ENCODE data around the gene ARHGEF39. TPM values are rescaled to one million over a fixed set of nuclear protein-coding genes. Genes with fewer than 3 reads are reported as not detected.
"Not testable (repeated sequence)": the region's sequence is repeated elsewhere in the genome, so short reads cannot be mapped to it uniquely, and the experiment has no call there.

The ARHGEF39 gene
- total and polyA plus RNA-seq, 4 experiments from 2014 or later: 1.0 to 1.1 TPM; not detected in 2

- H3K4me3 Mint-ChIP-seq; H3K27me3 ChIP-seq (ENCODE audit: insufficient read depth, low read length); H3K9me3 ChIP-seq (ENCODE audit: control insufficient read depth in 1 of 2, low read length in 2 of 2); H3K9me3 Mint-ChIP-seq; POLR2A ChIA-PET (ENCODE audit: partially characterized antibody); intact Hi-C loops (cut with micrococcal nuclease); H3K4me3 ChIP-seq (ENCODE audit: low read length in 2 of 2); H3K27me3 Mint-ChIP-seq; H3K36me3 ChIP-seq (ENCODE audit: insufficient read depth, low read length): not testable (repeated sequence)
- CTCF ChIA-PET (ENCODE audit: partially characterized antibody): interaction anchor here (1.3 to 3.5 kb wide), 2 partner anchors 9 to 21 kb away, joined by 7 to 11 read pairs; partner anchors contain the start of genes CCDC107 and RMRP
- H3K4me1 Mint-ChIP-seq: peaks cover 22 to 62% (median 43%) of the 10 kb centered on the region in 4 donors
- H3K36me3 Mint-ChIP-seq: peaks cover 5 to 15% of the 10 kb centered on the region in 2 donors
- DNase-seq: peak in 1 of 5 donors; percentile 21
- peaks cover 32% of the 10 kb centered on the region for H3K4me1 ChIP-seq (ENCODE audit: insufficient read depth, low read length)
- H3K27ac Mint-ChIP-seq: peak overlapping the region in 6 of 7 donors; percentile 44 to 93 (median 82)
- peak overlapping the region; percentile 4 for H3K27ac ChIP-seq (ENCODE audit: low read depth, low read length)
Measured at GRCh38 chr9:35637427-35637955, 27.5 kb downstream of the ARHGEF39 start.

- H3K4me3 Mint-ChIP-seq: peak overlapping the region in 2 of 8 donors; percentile 7 to 43
- ChIA-PET CTCF (ENCODE audit: partially characterized antibody) (interaction anchor here (1.0 to 1.9 kb wide), 2 partner anchors 9 to 26 kb away, joined by 3 to 7 read pairs; no protein-coding TSS in a partner anchor), POLR2A (ENCODE audit: partially characterized antibody) (interaction anchor here (1.9 kb wide), 1 partner anchor 10 kb away, joined by 11 read pairs; no protein-coding TSS in a partner anchor)
- H3K9me3 ChIP-seq (ENCODE audit: control insufficient read depth in 1 of 2, low read length in 2 of 2); H3K36me3 ChIP-seq (ENCODE audit: insufficient read depth, low read length); H3K27ac ChIP-seq (ENCODE audit: low read depth, low read length); H3K4me3 ChIP-seq (ENCODE audit: low read length in 2 of 2); H3K27me3 ChIP-seq (ENCODE audit: insufficient read depth, low read length); H3K27me3 Mint-ChIP-seq; H3K9me3 Mint-ChIP-seq; DNase-seq; intact Hi-C loops (cut with micrococcal nuclease): not testable (repeated sequence)
- H3K36me3 Mint-ChIP-seq: peaks cover 5 to 15% of the 10 kb centered on the region in 2 donors
- peaks cover 32% of the 10 kb centered on the region for H3K4me1 ChIP-seq (ENCODE audit: insufficient read depth, low read length)
- peak overlapping the region in 5 of 7 donors; percentile 11 to 93 (median 71) for H3K27ac Mint-ChIP-seq
- peaks cover 22 to 61% (median 43%) of the 10 kb centered on the region in 4 donors for H3K4me1 Mint-ChIP-seq
Measured at GRCh38 chr9:35636877-35637246, 28.1 kb downstream of the ARHGEF39 start.

- ChIA-PET POLR2A (ENCODE audit: partially characterized antibody) (interaction anchor here (1.9 kb wide), 1 partner anchor 10 kb away, joined by 11 read pairs; no protein-coding TSS in a partner anchor), CTCF (ENCODE audit: partially characterized antibody) (interaction anchor here (1.0 to 1.9 kb wide), 2 partner anchors 10 to 25 kb away, joined by 3 to 7 read pairs; no protein-coding TSS in a partner anchor)
- no peaks in the 10 kb centered on the region for H3K27me3 Mint-ChIP-seq
- H3K27me3 ChIP-seq (ENCODE audit: insufficient read depth, low read length): no peaks in the 10 kb centered on the region
- peaks cover 5 to 11% of the 10 kb centered on the region in 2 donors for H3K36me3 Mint-ChIP-seq
- H3K36me3 ChIP-seq (ENCODE audit: insufficient read depth, low read length): no peaks in the 10 kb centered on the region
- intact Hi-C loops (cut with micrococcal nuclease): no loop called here
- H3K27ac ChIP-seq (ENCODE audit: low read depth, low read length): no peak overlapping the region
- peak overlapping the region in 3 of 8 donors; percentile 22 to 60 (median 43) for H3K4me3 Mint-ChIP-seq
- peaks cover 22 to 56% (median 41%) of the 10 kb centered on the region in 4 donors for H3K4me1 Mint-ChIP-seq
- peaks cover 32% of the 10 kb centered on the region for H3K4me1 ChIP-seq (ENCODE audit: insufficient read depth, low read length)
- H3K27ac Mint-ChIP-seq: peak overlapping the region in 6 of 7 donors; percentile 6 to 71 (median 38)
- H3K4me3 ChIP-seq (ENCODE audit: low read length in 2 of 2): no peak overlapping the region
- no peaks in the 10 kb centered on the region for H3K9me3 Mint-ChIP-seq
- DNase-seq: peak in 1 of 5 donors; percentile 33
- no peaks in the 10 kb centered on the region for H3K9me3 ChIP-seq (ENCODE audit: control insufficient read depth in 1 of 2, low read length in 2 of 2)
Measured at GRCh38 chr9:35636135-35636876, 28.7 kb downstream of the ARHGEF39 start.

GRCh38 chr9:35635730-35636129 is 29.3 kb downstream of the ARHGEF39 start:
- intact Hi-C loops (cut with micrococcal nuclease): no loop called here

GRCh38 chr9:35629597-35629996 is 35.4 kb downstream of the ARHGEF39 start:
- no peaks in the 10 kb centered on the region for H3K36me3 ChIP-seq (ENCODE audit: insufficient read depth, low read length)
- no peak overlapping the region for H3K4me3 Mint-ChIP-seq
- H3K27me3 Mint-ChIP-seq: no peaks in the 10 kb centered on the region
- no peaks in the 10 kb centered on the region for H3K36me3 Mint-ChIP-seq
- H3K4me1 Mint-ChIP-seq: peaks cover 1 to 7% (median 4%) of the 10 kb centered on the region in 4 donors
- intact Hi-C loops (cut with micrococcal nuclease): no loop called here
- ChIA-PET CTCF (ENCODE audit: partially characterized antibody) (interaction anchor here (0.7 to 5.4 kb wide), 5 partner anchors 9 to 108 kb away, joined by 3 to 35 read pairs (median 6); no protein-coding TSS in a partner anchor), POLR2A (ENCODE audit: partially characterized antibody) (interaction anchor here (1.5 kb wide), 1 partner anchor 10 kb away, joined by 8 read pairs; no protein-coding TSS in a partner anchor)
- no peaks in the 10 kb centered on the region for H3K9me3 Mint-ChIP-seq
- H3K9me3 ChIP-seq (ENCODE audit: control insufficient read depth in 1 of 2, low read length in 2 of 2): no peaks in the 10 kb centered on the region
- H3K4me1 ChIP-seq (ENCODE audit: insufficient read depth, low read length): no peaks in the 10 kb centered on the region
- no peak overlapping the region for H3K27ac ChIP-seq (ENCODE audit: low read depth, low read length)
- H3K27ac Mint-ChIP-seq: no peak overlapping the region
- no peaks in the 10 kb centered on the region for H3K27me3 ChIP-seq (ENCODE audit: insufficient read depth, low read length)
- no peak overlapping the region for H3K4me3 ChIP-seq (ENCODE audit: low read length in 2 of 2)
- no peak for DNase-seq

More at GRCh38 chr9:35635730-35636129, 29.3 kb downstream of the ARHGEF39 start:
- Histone ChIP-seq H3K4me1 (ENCODE audit: insufficient read depth, low read length) (peaks cover 32% of the 10 kb centered on the region), H3K36me3 (ENCODE audit: insufficient read depth, low read length) (no peaks in the 10 kb centered on the region), H3K27ac (ENCODE audit: low read depth, low read length) (no peak overlapping the region), H3K9me3 (ENCODE audit: control insufficient read depth in 1 of 2, low read length in 2 of 2) (no peaks in the 10 kb centered on the region), H3K4me3 (ENCODE audit: low read length in 2 of 2) (no peak overlapping the region), H3K27me3 (ENCODE audit: insufficient read depth, low read length) (no peaks in the 10 kb centered on the region)
- CTCF ChIA-PET (ENCODE audit: partially characterized antibody): interaction anchor here (1.0 to 1.9 kb wide), 2 partner anchors 11 to 25 kb away, joined by 3 to 7 read pairs; no protein-coding TSS in a partner anchor
- Mint-ChIP-seq H3K36me3 (peaks cover 5 to 6% of the 10 kb centered on the region in 2 donors), H3K27me3 (no peaks in the 10 kb centered on the region), H3K27ac (peak overlapping the region in 3 of 7 donors; percentile 43 to 71 (median 59)), H3K4me1 (peaks cover 22 to 56% (median 41%) of the 10 kb centered on the region in 4 donors), H3K9me3 (no peaks in the 10 kb centered on the region), H3K4me3 (peak overlapping the region in 1 of 8 donors; percentile 28)
- POLR2A ChIA-PET (ENCODE audit: partially characterized antibody): interaction anchor here (1.3 to 1.9 kb wide), 2 partner anchors 11 to 16 kb away, joined by 5 to 11 read pairs; no protein-coding TSS in a partner anchor
- DNase-seq: no peak

- Mint-ChIP-seq H3K27me3 (no peaks in the 10 kb centered on the region), H3K4me3 (no peak overlapping the region), H3K27ac (no peak overlapping the region), H3K4me1 (peaks cover 0 to 6% (median 2%) of the 10 kb centered on the region in 4 donors), H3K9me3 (no peaks in the 10 kb centered on the region), H3K36me3 (no peaks in the 10 kb centered on the region)
- intact Hi-C loops (cut with micrococcal nuclease): no loop called here
- no peaks in the 10 kb centered on the region for H3K36me3 ChIP-seq (ENCODE audit: insufficient read depth, low read length)
- POLR2A ChIA-PET (ENCODE audit: partially characterized antibody): interaction anchor here (1.5 kb wide), 1 partner anchor 9 kb away, joined by 8 read pairs; no protein-coding TSS in a partner anchor
- CTCF ChIA-PET (ENCODE audit: partially characterized antibody): interaction anchor here (0.6 to 5.4 kb wide), 8 partner anchors 8 to 109 kb away, joined by 3 to 35 read pairs (median 5); no protein-coding TSS in a partner anchor
- no peak overlapping the region for H3K4me3 ChIP-seq (ENCODE audit: low read length in 2 of 2)
- DNase-seq: no peak
- H3K27me3 ChIP-seq (ENCODE audit: insufficient read depth, low read length): no peaks in the 10 kb centered on the region
- H3K27ac ChIP-seq (ENCODE audit: low read depth, low read length): no peak overlapping the region
- no peaks in the 10 kb centered on the region for H3K4me1 ChIP-seq (ENCODE audit: insufficient read depth, low read length)
- H3K9me3 ChIP-seq (ENCODE audit: control insufficient read depth in 1 of 2, low read length in 2 of 2): no peaks in the 10 kb centered on the region
Measured at GRCh38 chr9:35628389-35628991, 36.5 kb downstream of the ARHGEF39 start.

Measured in CD4-positive, alpha-beta memory T cell (primary cell).